Measurements from ENCODE around the gene SLC19A1. TPM values are rescaled to one million over a fixed set of nuclear protein-coding genes. Genes with fewer than 3 reads are reported as not detected.

The SLC19A1 gene
- total RNA-seq, 4 donors from 2014 or later: 6.5 to 18.3 (median 8.1) TPM

DNA sequence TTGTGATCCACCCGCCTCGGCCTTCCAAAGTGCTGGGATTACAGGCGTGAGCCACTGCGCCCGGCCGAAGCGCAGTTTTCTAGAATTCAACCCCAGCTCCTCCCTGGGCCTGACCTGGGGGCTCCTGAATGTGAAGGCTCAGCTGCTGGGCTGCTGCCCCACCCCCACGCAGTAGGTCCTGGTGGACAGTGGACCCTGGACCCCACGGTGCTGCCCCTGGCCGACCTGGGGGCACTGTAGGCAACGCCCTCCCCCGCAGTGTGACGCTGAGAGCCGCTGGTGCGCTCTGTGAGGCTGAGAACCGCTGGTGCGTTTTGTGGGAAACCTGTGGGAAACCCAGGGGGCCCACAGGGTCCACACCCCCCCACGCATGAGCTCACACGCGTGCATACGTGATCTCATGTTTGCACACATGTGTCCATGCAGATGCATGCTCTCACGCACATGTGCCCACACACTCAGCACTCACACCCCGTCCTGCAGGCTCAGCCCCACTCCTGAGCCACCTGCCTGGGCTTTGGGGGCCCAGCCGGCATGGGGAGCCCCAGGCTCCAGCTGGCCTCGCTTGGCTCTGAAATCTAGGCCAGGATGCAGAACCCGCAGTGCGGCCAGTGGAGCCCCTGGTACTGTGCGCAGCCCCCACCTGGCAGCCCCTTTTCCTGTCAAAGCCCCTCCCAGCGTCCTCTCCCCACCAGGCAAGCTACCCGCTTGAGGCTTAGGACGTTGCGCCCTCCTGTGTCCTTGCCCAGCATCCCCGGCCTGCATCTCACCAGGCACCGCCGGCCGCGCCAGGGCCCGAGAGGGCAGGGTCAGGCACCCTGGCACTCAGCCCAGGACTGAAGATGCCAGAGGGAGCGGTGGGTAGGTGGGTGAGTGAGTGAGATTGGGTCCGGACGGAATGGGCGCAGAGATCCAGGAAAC, 69.5 kb downstream of the SLC19A1 start:
- TF ChIP-seq, protein P1, sequence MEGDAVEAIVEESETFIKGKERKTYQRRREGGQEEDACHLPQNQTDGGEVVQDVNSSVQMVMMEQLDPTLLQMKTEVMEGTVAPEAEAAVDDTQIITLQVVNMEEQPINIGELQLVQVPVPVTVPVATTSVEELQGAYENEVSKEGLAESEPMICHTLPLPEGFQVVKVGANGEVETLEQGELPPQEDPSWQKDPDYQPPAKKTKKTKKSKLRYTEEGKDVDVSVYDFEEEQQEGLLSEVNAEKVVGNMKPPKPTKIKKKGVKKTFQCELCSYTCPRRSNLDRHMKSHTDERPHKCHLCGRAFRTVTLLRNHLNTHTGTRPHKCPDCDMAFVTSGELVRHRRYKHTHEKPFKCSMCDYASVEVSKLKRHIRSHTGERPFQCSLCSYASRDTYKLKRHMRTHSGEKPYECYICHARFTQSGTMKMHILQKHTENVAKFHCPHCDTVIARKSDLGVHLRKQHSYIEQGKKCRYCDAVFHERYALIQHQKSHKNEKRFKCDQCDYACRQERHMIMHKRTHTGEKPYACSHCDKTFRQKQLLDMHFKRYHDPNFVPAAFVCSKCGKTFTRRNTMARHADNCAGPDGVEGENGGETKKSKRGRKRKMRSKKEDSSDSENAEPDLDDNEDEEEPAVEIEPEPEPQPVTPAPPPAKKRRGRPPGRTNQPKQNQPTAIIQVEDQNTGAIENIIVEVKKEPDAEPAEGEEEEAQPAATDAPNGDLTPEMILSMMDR (IDR thresholded peaks at IDR 0.05; ENCODE audit: low read depth): no peak

DNA sequence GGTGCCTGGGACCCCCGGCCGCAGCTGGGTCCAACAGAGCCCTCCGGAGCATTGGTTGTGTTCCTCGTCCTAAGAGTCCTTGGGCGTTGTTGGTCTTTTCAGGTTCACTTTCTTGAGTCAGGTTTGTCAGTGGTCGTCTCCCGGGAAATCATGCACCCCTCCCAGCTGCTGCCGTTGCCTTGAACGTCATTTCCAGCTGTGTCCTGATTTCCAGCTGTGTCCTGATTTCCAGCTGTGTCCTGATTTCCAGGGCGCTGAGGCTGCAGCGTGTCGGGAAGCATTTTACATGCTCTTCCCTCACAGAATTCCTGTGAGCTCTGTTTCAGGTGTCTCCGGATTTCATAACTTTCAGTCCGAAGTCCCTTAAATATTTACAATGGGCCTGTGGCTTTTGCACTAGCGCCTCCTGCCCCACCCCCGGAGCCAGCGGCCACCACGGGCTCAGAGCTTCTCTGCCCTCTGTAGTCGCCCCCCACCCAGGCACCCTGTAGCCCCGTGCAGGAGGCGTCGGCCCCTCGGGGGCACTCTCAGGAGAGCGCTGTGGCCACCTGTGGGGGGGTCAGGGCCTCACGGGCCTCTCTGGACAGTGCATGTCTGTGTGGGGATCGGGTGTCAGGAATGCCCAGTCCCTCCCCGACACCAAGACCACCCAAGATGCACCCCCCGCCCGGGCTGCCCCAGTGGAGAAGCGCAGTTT, 70.6 kb downstream of the SLC19A1 start:
- TF ChIP-seq, protein P1 (IDR thresholded peaks at IDR 0.05; ENCODE audit: low read depth): no peak

DNA sequence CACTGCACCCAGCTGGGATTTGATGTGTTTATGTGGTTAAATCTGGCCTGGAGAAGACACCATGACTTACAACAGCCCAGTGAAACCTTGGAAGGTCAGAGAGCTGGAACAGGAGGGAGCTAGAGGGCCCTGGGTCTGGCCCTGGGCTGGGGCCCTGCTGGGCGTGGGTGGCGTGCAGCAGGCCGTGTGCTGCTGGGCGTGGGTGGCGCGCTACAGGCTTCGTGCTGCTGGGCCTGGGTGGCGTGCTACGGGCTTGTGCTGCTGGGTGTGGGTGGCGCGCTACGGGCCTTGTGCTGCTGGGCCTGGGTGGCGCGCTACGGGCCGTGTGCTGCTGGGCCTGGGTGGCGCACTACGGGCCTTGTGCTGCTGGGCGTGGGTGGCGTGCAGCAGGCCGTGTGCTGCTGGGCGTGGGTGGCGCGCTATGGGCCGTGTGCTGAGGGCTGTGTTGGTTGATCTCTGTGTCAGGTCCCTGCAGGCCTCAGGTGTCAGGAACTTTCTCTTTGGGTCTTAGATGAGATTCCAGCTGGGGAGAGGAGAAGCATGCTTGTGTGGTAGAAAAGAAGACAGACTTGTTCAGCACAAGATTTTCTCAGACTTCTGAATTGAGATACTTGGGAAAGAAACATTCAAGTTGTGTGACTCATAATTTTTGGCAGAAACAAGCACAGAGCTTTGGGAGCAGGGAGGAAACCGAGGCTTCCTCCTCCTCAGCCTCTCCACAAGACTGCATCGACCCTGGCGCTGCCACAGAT, 71.3 kb downstream of the SLC19A1 start:
- TF ChIP-seq, protein P1 (IDR thresholded peaks at IDR 0.05; ENCODE audit: low read depth): no peak

DNA sequence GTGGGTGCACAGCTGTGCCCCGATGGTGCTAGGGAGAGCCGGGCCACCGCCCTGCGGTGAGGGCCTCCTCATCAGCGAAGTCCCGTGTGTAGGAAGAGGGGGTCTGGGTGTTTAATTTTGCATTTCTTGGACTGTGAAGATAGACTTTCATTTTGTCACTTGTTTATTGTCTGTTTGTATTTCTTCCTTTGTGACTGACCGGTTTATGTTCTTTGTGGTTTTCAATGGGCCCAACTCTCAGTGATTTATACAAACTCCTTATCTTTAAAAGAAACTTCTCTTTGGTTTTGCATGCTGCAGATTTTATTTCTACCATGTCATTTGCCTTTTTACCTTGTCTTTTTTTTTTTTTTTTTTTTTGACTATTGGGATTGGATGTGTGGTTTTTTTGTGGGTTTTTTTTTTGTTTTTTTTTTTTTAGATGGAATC, 72.1 kb downstream of the SLC19A1 start:
- TF ChIP-seq, protein P1 (IDR thresholded peaks at IDR 0.05; ENCODE audit: low read depth): no peak

DNA sequence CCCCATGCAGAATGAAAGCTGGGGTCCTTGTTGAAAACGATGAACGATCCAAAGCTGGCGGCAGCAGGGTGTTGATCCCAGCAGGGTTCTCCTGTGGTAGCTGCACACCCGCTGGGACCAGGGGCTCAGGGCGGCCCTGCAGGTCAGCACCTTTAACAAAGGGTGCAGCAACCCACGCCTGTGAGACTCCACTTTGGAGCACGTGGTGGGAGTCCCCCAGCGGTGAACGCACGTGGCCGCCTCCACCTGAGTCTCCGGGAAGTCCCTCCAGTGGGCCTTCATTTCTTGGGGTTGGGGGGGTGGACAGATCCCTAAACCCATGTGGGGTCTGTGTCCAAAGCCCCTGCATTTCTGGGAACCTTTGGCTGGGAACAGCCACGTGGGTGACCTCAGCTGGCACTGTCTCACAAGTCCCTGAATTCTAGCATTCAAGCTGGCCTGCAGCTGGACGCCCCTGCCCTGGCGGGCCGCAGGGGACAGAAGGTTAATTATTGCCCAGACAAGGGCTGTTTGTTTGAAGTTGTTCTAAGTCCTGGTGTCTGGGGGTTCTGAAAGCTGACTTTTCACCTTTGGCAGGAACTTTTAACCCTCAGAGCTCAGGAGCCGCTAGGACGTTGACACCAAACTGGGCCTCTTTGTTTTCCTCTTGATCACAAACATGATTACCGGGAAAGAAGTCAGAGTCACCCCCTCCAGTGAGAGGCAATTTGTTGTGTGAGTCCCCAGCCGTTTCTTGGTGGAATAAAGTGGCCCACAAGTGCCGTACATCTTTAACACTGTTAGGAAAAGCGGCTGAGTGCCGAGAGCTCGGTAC, 72.8 kb downstream of the SLC19A1 start:
- TF ChIP-seq, protein P1 (IDR thresholded peaks at IDR 0.05; ENCODE audit: low read depth): no peak

DNA sequence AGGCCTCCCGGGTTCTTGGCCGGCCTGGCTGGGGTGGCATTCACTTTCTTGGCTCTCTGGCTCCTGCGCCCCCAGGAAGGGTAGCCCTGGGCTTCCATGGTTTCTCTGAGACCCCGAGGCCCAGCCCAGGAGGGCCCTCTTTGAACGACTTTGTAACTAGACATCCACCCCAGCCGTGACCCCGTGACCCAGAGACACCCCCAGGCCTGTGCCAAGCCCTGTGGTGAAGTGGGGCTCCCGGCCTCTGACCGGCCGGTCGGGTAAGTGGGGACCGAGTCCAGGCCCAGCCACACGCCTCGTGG, 73.3 kb downstream of the SLC19A1 start:
- TF ChIP-seq, protein P1 (IDR thresholded peaks at IDR 0.05; ENCODE audit: low read depth): no peak

Data from subcutaneous adipose tissue (tissue), 4 donors.